Duodenal mucosa (tissue), 2 donors: ENCODE measurements around the gene NR3C1.

Experiments
- H3K27ac ChIP-seq: one replicate; pipeline ENCODE4 v1.7.0; 2013; ENCODE audit warnings: low read depth, low read length
- H3K27me3 ChIP-seq, 2 donors: one replicate each; pipeline ENCODE4 v1.7.0; 2013; ENCODE audit warnings: low read length in 2 of 2, control low read depth in 1 of 2; ENCODE audit not compliant: insufficient read depth in 2 of 2, control insufficient read depth in 1 of 2
- H3K36me3 ChIP-seq, 2 donors: one replicate each; pipeline ENCODE4 v1.7.0; 2013; ENCODE audit warnings: low read length in 2 of 2, control low read depth in 1 of 2; ENCODE audit not compliant: insufficient read depth in 2 of 2, control insufficient read depth in 1 of 2
- H3K4me1 ChIP-seq, 2 donors: one replicate each; pipeline ENCODE4 v1.7.0; 2013; ENCODE audit warnings: low read length in 2 of 2, control low read depth in 1 of 2; ENCODE audit not compliant: insufficient read depth in 2 of 2, control insufficient read depth in 1 of 2
- H3K4me3 ChIP-seq, 2 donors: one replicate each; pipeline ENCODE4 v1.7.0; 2013; ENCODE audit warnings: low read length in 2 of 2, low read depth in 1 of 2
- H3K9ac ChIP-seq, 2 donors: one replicate each; pipeline ENCODE4 v1.7.0; 2013; ENCODE audit warnings: low read length in 2 of 2, low read depth in 1 of 2
- H3K9me3 ChIP-seq, 2 donors: one replicate each; pipeline ENCODE4 v1.7.0; 2013; ENCODE audit warnings: low read length in 2 of 2, control low read depth in 1 of 2; ENCODE audit not compliant: control insufficient read depth in 1 of 2

The NR3C1 gene

DNA sequence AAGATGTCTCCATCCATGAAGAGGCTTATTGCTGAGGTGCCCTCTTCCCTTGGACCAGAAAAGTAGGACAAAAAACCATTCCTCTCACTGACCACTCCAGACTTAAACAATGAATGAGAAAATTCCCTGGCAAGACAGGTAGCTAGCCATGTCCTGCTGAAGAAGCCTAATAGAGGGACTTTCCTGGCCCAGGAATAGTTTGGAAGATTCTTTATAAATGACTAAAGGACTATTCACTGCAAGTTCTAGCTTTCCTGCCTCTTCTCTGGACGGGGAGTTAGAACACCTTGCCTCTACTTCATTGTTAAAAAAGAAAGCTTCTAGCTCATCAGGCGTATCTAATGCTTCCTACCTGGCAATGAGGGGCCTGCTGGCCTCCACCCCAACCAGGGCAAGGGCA is 153.6 kb downstream of the NR3C1 start:
- H3K27ac ChIP-seq, result no peak overlapping the region
- H3K36me3 ChIP-seq, result no peaks in the 10 kb centered on the region
- H3K4me1 ChIP-seq, result peaks cover 8 to 31% of the 10 kb centered on the region in 2 donors
- H3K9ac ChIP-seq, result no peak overlapping the region
- H3K9me3 ChIP-seq, result no peaks in the 10 kb centered on the region
- no peak overlapping the region for H3K4me3 ChIP-seq
- no peaks in the 10 kb centered on the region for H3K27me3 ChIP-seq

DNA sequence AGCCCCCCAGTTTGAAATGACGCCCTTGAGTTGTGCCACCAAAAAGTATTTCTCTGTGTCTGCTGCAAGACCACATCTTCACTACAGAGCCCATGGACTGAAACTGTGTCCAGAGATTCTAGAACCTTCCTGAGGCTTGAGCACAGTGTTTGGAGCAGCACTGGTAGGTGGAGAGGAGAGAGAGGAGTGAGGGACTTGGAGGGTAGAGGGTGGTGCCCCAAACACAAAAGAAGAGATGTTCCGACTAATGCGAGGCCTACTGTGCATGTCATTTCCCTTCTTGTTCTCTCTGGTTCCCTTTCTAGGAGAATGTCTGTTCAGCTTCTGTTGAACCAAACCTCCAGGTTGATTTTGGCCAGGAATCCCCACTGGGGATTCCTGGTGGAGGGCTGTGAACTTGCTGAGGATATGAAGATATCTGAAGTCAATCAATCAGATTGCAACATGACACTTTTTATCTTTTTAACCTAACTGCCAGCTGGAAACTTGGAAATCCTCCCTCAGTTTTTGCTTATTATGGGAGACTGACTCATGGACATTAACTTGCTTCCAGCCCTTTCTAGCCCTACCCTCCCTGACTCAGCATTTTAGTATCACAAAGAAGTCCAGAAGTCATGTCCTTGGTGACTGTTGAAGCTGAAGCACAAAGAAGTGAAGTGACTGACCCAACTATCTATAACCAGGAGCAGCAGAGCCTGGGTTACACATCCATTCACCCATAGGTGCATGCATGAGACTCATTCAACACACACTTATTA is 154.5 kb downstream of the NR3C1 start:
- H3K27ac ChIP-seq, result no peak overlapping the region
- H3K4me3 ChIP-seq, result no peak overlapping the region
- no peaks in the 10 kb centered on the region for H3K9me3 ChIP-seq
- no peaks in the 10 kb centered on the region for H3K36me3 ChIP-seq
- H3K4me1 ChIP-seq, result peaks cover 8 to 31% of the 10 kb centered on the region in 2 donors
- no peaks in the 10 kb centered on the region for H3K27me3 ChIP-seq
- no peak overlapping the region for H3K9ac ChIP-seq

DNA sequence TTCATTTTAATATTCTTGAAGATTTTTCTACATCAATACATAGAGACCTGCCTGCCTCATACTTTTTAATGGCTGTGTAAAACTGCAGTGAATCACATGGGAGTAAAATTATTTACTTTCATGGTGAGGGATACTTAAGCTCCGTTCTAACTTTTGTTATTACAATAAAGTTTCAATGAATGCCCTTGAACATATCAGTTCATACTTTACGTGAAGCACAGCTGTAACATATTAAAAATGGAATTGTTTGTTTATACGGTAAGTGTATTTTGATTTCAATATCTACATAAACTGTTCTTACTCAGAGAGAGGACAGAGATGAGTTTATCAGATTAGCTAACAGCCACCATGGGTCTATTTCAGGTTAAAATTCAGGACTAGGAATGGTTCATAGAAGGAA is 155.1 kb downstream of the NR3C1 start:
- Histone ChIP-seq H3K9me3 (no peaks in the 10 kb centered on the region), H3K9ac (no peak overlapping the region), H3K27me3 (no peaks in the 10 kb centered on the region), H3K4me3 (no peak overlapping the region), H3K27ac (no peak overlapping the region), H3K36me3 (no peaks in the 10 kb centered on the region), H3K4me1 (peaks cover 8 to 31% of the 10 kb centered on the region in 2 donors)

DNA sequence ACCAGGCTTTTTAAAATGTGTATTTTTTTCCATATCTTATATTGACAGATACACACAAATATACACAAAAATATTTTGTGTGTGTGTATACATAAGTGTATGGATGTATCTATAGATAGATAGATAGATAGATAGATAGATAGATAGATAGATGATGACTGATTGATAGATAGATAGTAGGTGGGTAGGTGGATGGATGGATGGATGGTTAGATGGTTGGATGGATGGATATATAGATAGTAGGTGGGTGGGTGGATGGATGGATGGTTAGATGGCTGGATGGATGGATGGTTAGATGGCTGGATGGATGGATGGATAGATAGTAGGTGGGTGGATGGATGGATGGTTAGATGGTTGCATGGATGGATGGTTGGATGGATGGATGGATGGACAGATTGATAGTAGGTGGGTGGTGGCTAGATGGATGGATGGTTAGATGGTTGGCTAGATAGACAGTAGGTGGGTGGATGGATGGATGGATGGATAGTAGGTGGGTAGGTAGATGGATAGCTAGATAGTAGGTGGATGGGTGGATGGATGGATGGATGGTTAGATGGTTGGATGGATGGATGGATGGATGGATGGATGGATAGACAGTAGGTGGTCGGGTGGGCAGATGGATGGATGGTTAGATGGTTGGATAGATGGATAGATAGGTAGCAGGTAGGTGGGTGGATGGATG is 156.2 kb downstream of the NR3C1 start:
- Histone ChIP-seq H3K4me1 (peaks cover 8 to 31% of the 10 kb centered on the region in 2 donors), H3K27ac (no peak overlapping the region), H3K9me3 (no peaks in the 10 kb centered on the region), H3K9ac (no peak overlapping the region), H3K36me3 (no peaks in the 10 kb centered on the region), H3K27me3 (no peaks in the 10 kb centered on the region), H3K4me3 (no peak overlapping the region)

DNA sequence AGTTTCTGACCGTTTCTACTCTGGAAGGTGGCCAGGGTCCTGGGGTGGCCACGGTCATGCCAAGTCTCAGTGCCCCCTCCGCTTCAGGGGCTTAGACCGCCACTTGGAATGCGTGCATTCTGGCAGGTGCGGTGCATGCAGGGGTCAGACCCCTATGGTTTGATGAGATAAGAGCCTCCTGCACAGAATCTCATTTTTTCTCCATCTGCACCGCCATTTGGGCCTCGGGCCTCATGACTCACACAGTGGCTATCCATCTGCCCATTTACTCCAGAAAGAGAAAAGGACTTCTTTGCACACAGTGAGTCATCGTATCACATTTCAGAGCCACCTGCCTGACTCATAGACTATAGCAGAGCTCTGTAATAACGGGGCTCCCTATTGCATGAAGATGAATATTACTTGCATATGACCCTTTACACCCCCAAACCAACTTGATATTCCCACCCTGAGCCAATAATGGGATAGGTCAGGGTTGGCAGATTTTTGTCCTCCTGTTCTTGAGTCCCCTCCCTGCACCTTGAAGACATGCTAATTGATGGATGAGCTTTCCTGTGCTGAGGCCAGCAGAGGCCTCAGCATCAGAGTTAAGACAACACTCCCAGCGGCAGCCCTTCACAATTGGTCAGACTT is 157.4 kb downstream of the NR3C1 start:
- no peak overlapping the region for H3K9ac ChIP-seq
- H3K27me3 ChIP-seq, result no peaks in the 10 kb centered on the region
- H3K4me1 ChIP-seq, result peaks cover 2 to 22% of the 10 kb centered on the region in 2 donors

DNA sequence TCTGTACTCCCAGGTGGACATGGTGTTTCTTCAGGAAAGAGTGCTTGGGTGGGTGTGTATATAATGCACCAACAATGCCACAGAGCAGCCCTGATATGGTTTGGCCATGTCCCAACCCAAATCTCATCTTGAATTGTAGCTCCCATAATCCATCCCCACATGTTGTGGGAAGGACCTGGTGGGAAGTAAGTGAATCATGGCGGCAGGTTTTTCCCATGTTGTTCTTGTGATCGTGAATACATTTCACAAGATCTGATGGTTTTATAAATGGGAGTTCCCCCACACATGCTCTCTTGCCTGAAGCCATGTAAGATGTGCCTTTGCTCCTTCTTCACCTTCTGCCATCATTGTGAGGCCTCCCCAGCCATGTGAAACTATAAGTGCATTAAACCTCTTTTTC is 158.5 kb downstream of the NR3C1 start:
- no peaks in the 10 kb centered on the region for H3K9me3 ChIP-seq
- H3K27me3 ChIP-seq, result no peaks in the 10 kb centered on the region
- H3K36me3 ChIP-seq, result no peaks in the 10 kb centered on the region
- no peak overlapping the region for H3K9ac ChIP-seq
- peaks cover 0 to 16% of the 10 kb centered on the region in 2 donors for H3K4me1 ChIP-seq
- no peak overlapping the region for H3K27ac ChIP-seq
- no peak overlapping the region for H3K4me3 ChIP-seq

More for the DNA sequence above, 157.4 kb downstream of the NR3C1 start:
- Histone ChIP-seq H3K36me3 (no peaks in the 10 kb centered on the region), H3K9me3 (no peaks in the 10 kb centered on the region), H3K27ac (no peak overlapping the region), H3K4me3 (no peak overlapping the region)

DNA sequence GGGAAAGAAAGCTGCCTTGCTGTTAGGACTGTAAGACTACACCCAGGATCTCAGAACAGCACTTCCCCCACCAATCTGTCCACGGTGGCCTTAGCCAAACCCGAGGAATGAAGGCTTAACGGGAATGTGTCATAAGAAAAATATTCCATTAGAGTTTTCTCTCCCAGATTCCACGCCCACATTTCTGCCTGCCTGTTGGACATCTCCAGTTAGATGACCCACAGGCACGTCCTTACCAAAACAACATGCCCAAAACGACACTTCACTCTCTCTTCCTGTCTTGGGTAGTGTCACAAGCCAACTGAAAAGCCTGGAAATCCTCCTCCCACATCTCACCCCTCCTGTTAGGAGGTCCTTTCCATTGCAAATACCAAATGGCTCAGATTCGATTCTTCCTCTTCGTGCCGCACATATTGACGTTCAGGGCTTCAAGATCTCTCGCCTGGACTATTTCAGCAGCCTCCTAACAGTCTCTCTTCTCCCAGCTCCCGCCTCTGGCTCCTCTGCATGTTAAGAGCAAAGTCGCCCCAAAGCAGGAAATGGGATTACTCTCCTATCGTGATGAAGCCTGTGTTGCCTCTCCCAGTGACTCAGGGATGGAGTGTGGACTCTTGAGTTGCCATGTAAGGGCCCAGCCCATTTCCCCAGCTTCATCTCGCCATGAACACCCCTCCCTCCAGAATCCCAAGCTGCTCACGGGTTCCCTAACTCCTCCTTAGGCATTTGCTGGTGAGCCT is 159.3 kb downstream of the NR3C1 start:
- H3K27me3 ChIP-seq, result no peaks in the 10 kb centered on the region
- H3K4me1 ChIP-seq, result peaks cover 0 to 8% of the 10 kb centered on the region in 2 donors
- H3K4me3 ChIP-seq, result peak overlapping the region in 1 of 2 donors; percentile 24
- no peaks in the 10 kb centered on the region for H3K36me3 ChIP-seq
- no peak overlapping the region for H3K9ac ChIP-seq
- H3K27ac ChIP-seq, result peak overlapping the region; percentile 53
- H3K9me3 ChIP-seq, result no peaks in the 10 kb centered on the region

DNA sequence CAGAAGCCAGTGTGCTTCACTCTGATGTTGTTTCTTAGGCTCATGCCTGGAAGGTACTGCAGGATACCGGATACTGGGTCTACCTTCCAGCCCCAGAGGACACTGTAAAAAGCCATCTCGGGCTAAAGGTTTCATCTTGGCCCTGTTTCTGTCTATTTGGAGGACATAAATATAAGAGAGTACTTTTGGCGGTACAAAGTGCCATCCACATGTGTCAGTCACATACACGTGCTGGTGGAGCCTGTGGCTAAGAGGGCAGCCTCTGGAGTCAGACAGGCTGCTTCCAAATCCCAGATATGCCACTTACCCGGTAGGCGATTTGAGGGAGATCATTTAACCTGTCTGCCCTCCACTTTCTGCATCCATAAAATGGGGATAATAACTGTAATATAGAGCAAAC is 160.4 kb downstream of the NR3C1 start:
- Histone ChIP-seq H3K36me3 (no peaks in the 10 kb centered on the region), H3K4me1 (no peaks in the 10 kb centered on the region), H3K9ac (no peak overlapping the region), H3K9me3 (no peaks in the 10 kb centered on the region), H3K4me3 (no peak overlapping the region), H3K27ac (no peak overlapping the region), H3K27me3 (no peaks in the 10 kb centered on the region)

DNA sequence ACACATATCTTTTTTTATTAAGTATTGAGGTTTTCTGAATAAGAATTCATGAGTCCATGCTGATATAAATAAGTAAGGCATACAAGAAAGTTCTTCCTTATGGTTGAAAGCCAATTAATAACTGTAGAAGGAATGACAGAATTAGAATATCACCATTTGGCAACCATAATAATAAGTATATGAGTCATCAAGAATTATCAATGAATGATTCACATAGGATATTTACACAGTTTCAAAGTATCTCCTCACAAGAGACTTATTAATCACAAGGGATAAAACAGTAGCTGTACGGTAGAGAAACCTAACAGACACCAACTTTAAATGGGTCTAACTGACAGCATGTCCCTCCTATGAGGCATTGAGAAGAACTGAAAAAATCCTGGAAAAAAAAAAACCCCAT is 161.6 kb downstream of the NR3C1 start:
- Histone ChIP-seq H3K27me3 (no peaks in the 10 kb centered on the region), H3K4me1 (no peaks in the 10 kb centered on the region), H3K4me3 (no peak overlapping the region), H3K27ac (no peak overlapping the region), H3K9me3 (no peaks in the 10 kb centered on the region), H3K9ac (no peak overlapping the region), H3K36me3 (no peaks in the 10 kb centered on the region)
